Esophagus squamous epithelium (tissue), 5 donors: ENCODE measurements around the gene CTDSPL. TPM values are rescaled to one million over a fixed set of nuclear protein-coding genes. Genes with fewer than 3 reads are reported as not detected.

Source experiments
- DNase-seq: peaks from one replicate; lab custom pipeline; 2025; lab: John Stamatoyannopoulos, UW
- H3K27ac ChIP-seq, 4 donors: fragments of 200-600 bp; sonication (generic); one replicate each; pipeline ENCODE4 v1.5.1; 2016 to 2019; ENCODE audit warnings: mild to moderate bottlenecking in 1 of 4
- H3K27me3 ChIP-seq, 4 donors: fragments of 200-600 bp; sonication (generic); 1 replicate in 3 of 4; 2 replicates in 1 of 4; pipeline versions ENCODE4 v1.5.1 to v1.6.0; 2017 to 2021; ENCODE audit warnings: antibody characterized with exemption in 1 of 4
- H3K36me3 ChIP-seq, 3 donors: fragments of 200-600 bp; sonication (generic); one replicate each; pipeline ENCODE4 v1.5.1; 2016 to 2019
- H3K4me1 ChIP-seq, 3 donors: fragments of 200-600 bp; sonication (generic); one replicate each; pipeline ENCODE4 v1.5.1; 2017 to 2019
- H3K4me3 ChIP-seq, 4 donors: fragments of 200-600 bp; sonication (generic); 1 replicate in 3 of 4; 2 replicates in 1 of 4; pipeline ENCODE4 v1.5.1; 2016 to 2019; ENCODE audit warnings: mild to moderate bottlenecking in 2 of 4, moderate library complexity in 1 of 4
- H3K9me3 ChIP-seq, 3 donors: fragments of 200-600 bp; sonication (generic); one replicate each; pipeline ENCODE4 v1.5.1; 2016 to 2019
- CTCF ChIP-seq, 6 experiments: fragments of 450-650 bp in 4 of 6; fragments of 200-600 bp in 2 of 6; sonication (generic) in 2 of 6; IDR thresholded peaks; one replicate each; pipeline ENCODE4 v1.5.1; 2016 to 2019; ENCODE audit warnings: antibody characterized with exemption in 6 of 6, mild to moderate bottlenecking in 4 of 6, moderate library complexity in 4 of 6
- POLR2A ChIP-seq, 4 donors: fragments of 450-650 bp; IDR thresholded peaks; one replicate each; pipeline ENCODE4 v1.6.1; 2017; ENCODE audit warnings: antibody characterized with exemption in 4 of 4, mild to moderate bottlenecking in 4 of 4, moderate library complexity in 3 of 4
- WGBS, 2 donors: methylation state at CpG; one replicate each; pipeline ENCODE4 v1.1.5; 2018; 5-methylcytosine and 5-hydroxymethylcytosine counted together
- intact Hi-C: fragments of 100-400 bp; cut with DNase I; formaldehyde crosslinking; loops from one replicate; pipeline ENCODE4 v1.15.0; 2022
- total RNA-seq, 4 donors: library from RNA; depleted of rRNA; stranded (reverse); fragments of >200 nt; gene quantifications; one replicate each; pipeline ENCODE4 v1.1.0, GENCODE V29; 2016
- donor health status: DM: yes; HTN: yes; CAD: no.

The CTDSPL gene
- total RNA-seq, 4 donors from 2014 or later: 20.7 to 55.1 (median 30.8) TPM

DNA sequence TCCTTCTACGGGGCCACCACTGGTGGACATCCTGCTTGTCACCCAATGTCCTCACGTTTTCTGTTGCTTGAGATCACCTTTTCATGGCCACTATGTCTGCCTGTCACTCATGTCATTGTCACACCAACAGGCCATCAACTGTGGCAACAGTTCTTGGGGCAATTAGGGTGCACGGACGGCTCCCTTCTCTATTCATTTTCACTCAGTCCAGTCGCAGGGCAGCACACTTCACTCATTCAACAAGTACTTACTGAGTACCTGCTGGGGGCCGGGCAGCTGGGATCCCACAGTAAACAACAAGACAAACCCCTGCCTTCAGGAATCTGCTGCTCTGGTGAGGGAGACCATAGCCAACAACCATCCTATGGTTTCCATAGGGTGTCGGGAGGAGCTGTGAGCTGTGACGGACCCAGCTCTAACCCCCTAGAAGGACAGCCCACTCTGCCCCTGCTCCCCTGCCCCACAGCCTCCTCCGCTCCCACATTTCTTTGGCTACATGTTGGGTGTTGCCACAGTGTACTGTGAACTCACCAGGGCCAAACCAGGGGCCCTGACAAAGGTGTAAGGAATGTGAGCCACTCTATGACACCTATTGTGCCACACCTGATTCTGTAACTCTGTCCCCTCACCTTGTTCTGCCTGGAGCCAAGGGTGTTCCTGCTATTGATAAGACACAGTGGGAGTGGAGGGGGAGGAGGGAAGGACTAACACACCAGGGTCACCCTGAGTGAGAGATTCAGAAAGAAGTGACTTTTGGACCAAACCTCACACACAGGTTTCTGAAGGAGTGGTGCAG, 130.8 kb downstream of the CTDSPL start:
- H3K9me3 ChIP-seq: no peaks in the 10 kb centered on the region
- no peak overlapping the region for H3K4me3 ChIP-seq
- H3K36me3 ChIP-seq: peaks cover 0 to 12% (median 0%) of the 10 kb centered on the region in 3 donors
- TF ChIP-seq POLR2A (IDR thresholded peaks at IDR 0.05) (no peak), CTCF (IDR thresholded peaks at IDR 0.05) (no peak)
- H3K4me1 ChIP-seq: peaks cover 11 to 71% (median 21%) of the 10 kb centered on the region in 3 donors
- intact Hi-C loops: no loop called here
- no peaks in the 10 kb centered on the region for H3K27me3 ChIP-seq
- no peak for DNase-seq
- WGBS, 2 donors: 86 to 88% methylated on average over 6 to 7 of the region's 9 CpGs
- peak overlapping the region; percentile 32 to 90 (median 86) for H3K27ac ChIP-seq

DNA sequence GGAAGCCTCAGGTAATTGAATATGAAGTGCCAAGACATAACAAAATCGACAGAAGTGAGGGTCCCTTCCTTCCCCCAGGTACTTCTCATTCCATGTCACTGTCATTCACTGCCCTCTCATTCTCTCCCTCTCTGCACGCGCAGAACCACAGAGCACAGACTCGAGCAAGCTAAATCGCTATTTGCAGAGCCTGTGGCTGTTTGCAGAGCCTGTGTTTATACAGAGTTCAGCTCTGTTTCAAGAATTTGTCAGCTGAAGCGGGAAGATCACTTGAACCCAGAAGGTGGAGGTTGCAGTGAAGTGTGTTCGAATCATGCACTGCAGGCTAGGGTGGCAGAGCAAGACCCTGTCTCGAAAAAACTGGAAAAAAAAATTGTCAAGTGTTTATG, 131.4 kb downstream of the CTDSPL start:
- H3K27ac ChIP-seq: peak overlapping the region; percentile 32 to 90 (median 86)
- H3K27me3 ChIP-seq: no peaks in the 10 kb centered on the region
- intact Hi-C loops: no loop called here
- H3K9me3 ChIP-seq: no peaks in the 10 kb centered on the region
- TF ChIP-seq POLR2A (IDR thresholded peaks at IDR 0.05) (no peak), CTCF (IDR thresholded peaks at IDR 0.05) (no peak)
- H3K36me3 ChIP-seq: peaks cover 0 to 15% (median 0%) of the 10 kb centered on the region in 3 donors
- H3K4me3 ChIP-seq: no peak overlapping the region
- 77% methylated on average over 8 of the region's 8 CpGs for WGBS, 2 donors
- peaks cover 13 to 74% (median 26%) of the 10 kb centered on the region in 3 donors for H3K4me1 ChIP-seq
- no peak for DNase-seq

- peak overlapping the region; percentile 50 to 80 (median 66) for H3K4me3 ChIP-seq
- H3K27me3 ChIP-seq: no peaks in the 10 kb centered on the region
- H3K9me3 ChIP-seq: no peaks in the 10 kb centered on the region
- peaks cover 17 to 77% (median 30%) of the 10 kb centered on the region in 3 donors for H3K4me1 ChIP-seq
- DNase-seq: no peak
- peaks cover 0 to 15% (median 0%) of the 10 kb centered on the region in 3 donors for H3K36me3 ChIP-seq
- TF ChIP-seq POLR2A (IDR thresholded peaks at IDR 0.05) (no peak), CTCF (IDR thresholded peaks at IDR 0.05) (no peak)
- peak overlapping the region; percentile 80 to 90 (median 86) for H3K27ac ChIP-seq
- intact Hi-C loops: no loop called here
- WGBS, 2 donors: 41 to 80% methylated on average over 1 to 5 of the region's 6 CpGs
These were observed 131.8 kb downstream of the CTDSPL start for GRCh38 chr3:37993460-37993819.

DNA sequence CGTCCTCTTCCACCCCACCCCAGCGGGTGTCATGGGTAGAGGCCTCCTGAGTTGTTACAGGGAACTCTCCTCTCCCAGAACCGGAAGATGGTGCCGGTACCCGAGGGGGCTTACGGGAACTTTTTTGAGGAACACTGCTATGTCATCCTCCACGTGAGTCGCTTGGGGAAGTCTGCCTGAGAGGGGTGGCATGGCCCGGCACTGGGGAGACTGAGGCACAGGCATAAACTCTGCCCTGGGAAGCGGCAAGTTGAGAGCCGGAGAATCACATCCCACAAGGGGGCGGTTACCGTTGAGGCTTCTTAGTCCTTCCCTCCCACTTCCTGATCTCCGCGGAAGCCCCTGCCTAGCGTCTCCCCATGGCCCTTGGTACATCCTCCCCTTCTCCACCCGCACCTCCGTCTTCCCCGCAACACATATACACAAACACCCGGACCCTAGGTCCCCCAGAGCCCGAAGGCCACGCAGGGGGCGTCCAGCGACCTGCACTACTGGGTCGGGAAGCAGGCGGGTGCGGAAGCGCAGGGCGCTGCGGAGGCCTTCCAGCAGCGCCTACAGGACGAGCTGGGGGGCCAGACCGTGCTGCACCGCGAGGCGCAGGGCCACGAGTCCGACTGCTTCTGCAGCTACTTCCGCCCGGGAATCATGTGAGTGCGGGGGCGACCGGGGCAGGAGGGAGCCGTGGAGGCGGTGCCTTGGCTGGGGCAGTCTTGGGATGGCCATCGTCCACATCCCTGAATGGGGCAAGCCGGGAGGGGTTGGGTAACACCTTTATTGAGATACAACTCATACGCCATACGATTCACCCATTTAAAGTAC, 132.3 kb downstream of the CTDSPL start:
- Histone ChIP-seq H3K4me1 (peaks cover 19 to 81% (median 32%) of the 10 kb centered on the region in 3 donors), H3K4me3 (peak overlapping the region; percentile 50 to 80 (median 66)), H3K27me3 (no peaks in the 10 kb centered on the region), H3K36me3 (peaks cover 0 to 15% (median 0%) of the 10 kb centered on the region in 3 donors), H3K9me3 (no peaks in the 10 kb centered on the region), H3K27ac (peak overlapping the region; percentile 80 to 90 (median 86))
- peak; percentile 19 for DNase-seq
- intact Hi-C loops: no loop called here
- WGBS, 2 donors: 2 to 4% methylated on average over 4 to 30 of the region's 49 CpGs
- TF ChIP-seq CTCF (IDR thresholded peaks at IDR 0.05) (peak in 2 of 6 experiments; percentile 13 to 20), POLR2A (IDR thresholded peaks at IDR 0.05) (peak in 2 of 4 donors; percentile 45 to 59)
